Esophagus squamous epithelium (tissue), 5 donors: ENCODE data around the gene POGLUT2. TPM values are rescaled to one million over a fixed set of nuclear protein-coding genes. Genes with fewer than 3 reads are reported as not detected.
"Not testable (repeated sequence)": the region's sequence is repeated elsewhere in the genome, so short reads cannot be mapped to it uniquely, and the experiment has no call there.

ENCODE experiments used
- DNase-seq: peaks from one replicate; lab custom pipeline; 2025; lab: John Stamatoyannopoulos, UW
- H3K27ac ChIP-seq, 4 donors: fragments of 200-600 bp; sonication (generic); one replicate each; pipeline ENCODE4 v1.5.1; 2016 to 2019; ENCODE audit warnings: mild to moderate bottlenecking in 1 of 4
- H3K27me3 ChIP-seq, 4 donors: fragments of 200-600 bp; sonication (generic); 1 replicate in 3 of 4; 2 replicates in 1 of 4; pipeline versions ENCODE4 v1.5.1 to v1.6.0; 2017 to 2021; ENCODE audit warnings: antibody characterized with exemption in 1 of 4
- H3K36me3 ChIP-seq, 3 donors: fragments of 200-600 bp; sonication (generic); one replicate each; pipeline ENCODE4 v1.5.1; 2016 to 2019
- H3K4me1 ChIP-seq, 3 donors: fragments of 200-600 bp; sonication (generic); one replicate each; pipeline ENCODE4 v1.5.1; 2017 to 2019
- H3K4me3 ChIP-seq, 4 donors: fragments of 200-600 bp; sonication (generic); 1 replicate in 3 of 4; 2 replicates in 1 of 4; pipeline ENCODE4 v1.5.1; 2016 to 2019; ENCODE audit warnings: mild to moderate bottlenecking in 2 of 4, moderate library complexity in 1 of 4
- H3K9me3 ChIP-seq, 3 donors: fragments of 200-600 bp; sonication (generic); one replicate each; pipeline ENCODE4 v1.5.1; 2016 to 2019
- POLR2A ChIP-seq, 4 donors: fragments of 450-650 bp; IDR thresholded peaks; one replicate each; pipeline ENCODE4 v1.6.1; 2017; ENCODE audit warnings: antibody characterized with exemption in 4 of 4, mild to moderate bottlenecking in 4 of 4, moderate library complexity in 3 of 4
- WGBS, 2 donors: methylation state at CpG; one replicate each; pipeline ENCODE4 v1.1.5; 2018; 5-methylcytosine and 5-hydroxymethylcytosine counted together
- intact Hi-C: fragments of 100-400 bp; cut with DNase I; formaldehyde crosslinking; loops from one replicate; pipeline ENCODE4 v1.15.0; 2022
- total RNA-seq, 4 donors: library from RNA; depleted of rRNA; stranded (reverse); fragments of >200 nt; gene quantifications; one replicate each; pipeline ENCODE4 v1.1.0, GENCODE V29; 2016
- TF ChIP-seq, protein P1 (sequence below), 6 experiments: fragments of 450-650 bp in 4 of 6; fragments of 200-600 bp in 2 of 6; sonication (generic) in 2 of 6; IDR thresholded peaks; one replicate each; pipeline ENCODE4 v1.5.1; 2016 to 2019; ENCODE audit warnings: antibody characterized with exemption in 6 of 6, mild to moderate bottlenecking in 4 of 6, moderate library complexity in 4 of 6
- donor health status: DM: yes; HTN: yes; CAD: no.

Gene POGLUT2
- total RNA-seq, 4 donors from 2014 or later = 0.50 to 3.2 (median 1.8) TPM

DNA sequence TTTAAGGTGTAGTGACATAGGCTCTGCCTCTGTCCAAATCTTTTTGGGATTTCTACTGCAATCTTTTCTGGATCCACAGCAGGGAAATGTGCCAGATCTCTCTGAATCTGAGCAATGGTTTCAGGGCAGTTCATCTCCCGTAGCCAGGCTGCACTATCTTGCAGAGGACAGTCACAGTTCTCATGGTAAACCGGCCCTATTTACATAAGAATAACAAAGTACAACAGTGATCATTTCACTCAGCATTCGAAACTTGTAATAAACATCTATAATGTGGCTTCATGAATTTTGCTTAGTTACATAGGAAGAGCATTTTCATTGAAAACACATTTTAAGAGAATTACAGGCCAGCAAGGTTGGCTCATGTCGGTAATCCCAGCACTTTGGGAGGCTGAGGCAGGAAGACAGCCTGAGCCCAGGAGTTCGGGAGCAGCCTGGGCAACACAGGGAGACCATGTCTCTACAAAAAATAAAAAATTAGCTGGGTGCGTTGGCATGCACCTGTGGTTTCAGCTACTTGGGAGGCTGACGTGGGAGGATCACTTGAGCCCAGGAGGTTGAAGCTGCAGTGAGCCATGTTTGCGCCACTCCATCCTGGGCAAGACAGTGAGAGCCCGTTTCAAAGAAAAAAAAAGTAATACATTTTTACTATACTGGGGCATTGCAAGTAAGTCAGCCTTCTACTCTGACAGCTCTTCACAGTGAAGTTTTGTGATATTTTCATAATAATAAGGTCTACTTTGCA, 5.0 kb downstream of the POGLUT2 start:
- Histone ChIP-seq H3K36me3 (peaks cover 0 to 36% (median 0%) of the 10 kb centered on the region in 3 donors), H3K9me3 (no peaks in the 10 kb centered on the region), H3K27me3 (no peaks in the 10 kb centered on the region), H3K27ac (no peak overlapping the region), H3K4me3 (no peak overlapping the region), H3K4me1 (peaks cover 0 to 9% (median 0%) of the 10 kb centered on the region in 3 donors)
- no peak for DNase-seq
- 83 to 88% methylated on average over 8 to 9 of the region's 9 CpGs for WGBS, 2 donors
- intact Hi-C loops = no loop called here
- TF ChIP-seq, protein P1, sequence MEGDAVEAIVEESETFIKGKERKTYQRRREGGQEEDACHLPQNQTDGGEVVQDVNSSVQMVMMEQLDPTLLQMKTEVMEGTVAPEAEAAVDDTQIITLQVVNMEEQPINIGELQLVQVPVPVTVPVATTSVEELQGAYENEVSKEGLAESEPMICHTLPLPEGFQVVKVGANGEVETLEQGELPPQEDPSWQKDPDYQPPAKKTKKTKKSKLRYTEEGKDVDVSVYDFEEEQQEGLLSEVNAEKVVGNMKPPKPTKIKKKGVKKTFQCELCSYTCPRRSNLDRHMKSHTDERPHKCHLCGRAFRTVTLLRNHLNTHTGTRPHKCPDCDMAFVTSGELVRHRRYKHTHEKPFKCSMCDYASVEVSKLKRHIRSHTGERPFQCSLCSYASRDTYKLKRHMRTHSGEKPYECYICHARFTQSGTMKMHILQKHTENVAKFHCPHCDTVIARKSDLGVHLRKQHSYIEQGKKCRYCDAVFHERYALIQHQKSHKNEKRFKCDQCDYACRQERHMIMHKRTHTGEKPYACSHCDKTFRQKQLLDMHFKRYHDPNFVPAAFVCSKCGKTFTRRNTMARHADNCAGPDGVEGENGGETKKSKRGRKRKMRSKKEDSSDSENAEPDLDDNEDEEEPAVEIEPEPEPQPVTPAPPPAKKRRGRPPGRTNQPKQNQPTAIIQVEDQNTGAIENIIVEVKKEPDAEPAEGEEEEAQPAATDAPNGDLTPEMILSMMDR (IDR thresholded peaks at IDR 0.05) = no peak
- TF ChIP-seq POLR2A (IDR thresholded peaks at IDR 0.05) = no peak

DNA sequence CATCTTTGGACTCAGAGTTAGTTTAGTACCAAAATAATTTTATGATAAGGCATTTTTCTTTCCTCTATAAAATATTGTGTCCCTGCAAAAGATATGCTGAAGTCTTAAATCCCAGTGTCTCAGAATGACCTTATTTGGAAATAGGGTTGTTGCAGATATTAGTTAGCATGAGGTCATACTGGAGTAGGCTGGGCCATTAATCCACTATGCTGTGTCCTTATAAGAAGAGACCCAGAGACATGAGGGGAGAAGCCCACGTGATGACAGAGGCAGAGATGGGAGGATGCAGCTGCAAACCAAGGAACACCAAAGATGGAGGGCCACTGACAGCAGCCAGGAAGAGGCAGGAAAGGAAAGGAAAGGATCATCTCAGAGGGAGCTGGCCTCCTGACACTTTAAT, 6.4 kb downstream of the POGLUT2 start:
- no peak for DNase-seq
- 33 to 67% methylated on average over 1 of the region's 1 CpG for WGBS, 2 donors
- intact Hi-C loops = no loop called here
- no peaks in the 10 kb centered on the region for H3K27me3 ChIP-seq
- H3K9me3 ChIP-seq = no peaks in the 10 kb centered on the region
- H3K36me3 ChIP-seq = peaks cover 0 to 47% (median 0%) of the 10 kb centered on the region in 3 donors
- H3K4me3 ChIP-seq = no peak overlapping the region
- TF ChIP-seq, protein P1 (IDR thresholded peaks at IDR 0.05) = no peak
- TF ChIP-seq POLR2A (IDR thresholded peaks at IDR 0.05) = no peak
- no peaks in the 10 kb centered on the region for H3K4me1 ChIP-seq
- H3K27ac ChIP-seq = no peak overlapping the region

DNA sequence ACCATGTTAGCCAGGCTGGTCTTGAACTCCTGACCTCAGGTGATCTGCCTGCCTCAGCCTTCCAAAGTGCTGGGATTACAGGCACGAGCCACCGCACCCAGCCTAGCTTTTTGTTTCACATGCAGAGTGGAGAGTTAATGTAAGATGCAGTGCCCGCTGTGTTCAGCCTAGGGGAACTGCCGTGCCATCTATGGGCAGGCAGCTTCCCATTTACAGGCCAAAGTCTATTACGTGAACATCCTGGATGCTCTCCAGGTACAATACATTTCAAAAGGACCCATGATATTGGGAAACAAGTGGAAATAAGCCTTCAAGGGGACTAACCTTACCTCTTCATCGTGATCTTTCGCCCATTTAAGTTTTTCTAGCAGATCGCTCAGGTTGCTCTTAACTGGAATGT, 10.1 kb downstream of the POGLUT2 start:
- Histone ChIP-seq H3K4me1 (no peaks in the 10 kb centered on the region), H3K27me3 (no peaks in the 10 kb centered on the region), H3K9me3 (no peaks in the 10 kb centered on the region), H3K36me3 (peaks cover 0 to 70% (median 0%) of the 10 kb centered on the region in 3 donors), H3K27ac (no peak overlapping the region), H3K4me3 (no peak overlapping the region)
- intact Hi-C loops = no loop called here
- 95 to 99% methylated on average over 8 of the region's 8 CpGs for WGBS, 2 donors
- DNase-seq = no peak
- no peak for TF ChIP-seq POLR2A (IDR thresholded peaks at IDR 0.05)
- TF ChIP-seq, protein P1 (IDR thresholded peaks at IDR 0.05) = no peak

- TF ChIP-seq, protein P1 (IDR thresholded peaks at IDR 0.05) = no peak
- TF ChIP-seq POLR2A (IDR thresholded peaks at IDR 0.05) = no peak
- Histone ChIP-seq H3K9me3 (no peaks in the 10 kb centered on the region), H3K4me1 (no peaks in the 10 kb centered on the region), H3K4me3 (no peak overlapping the region), H3K27me3 (no peaks in the 10 kb centered on the region), H3K27ac (no peak overlapping the region), H3K36me3 (peaks cover 0 to 41% (median 0%) of the 10 kb centered on the region in 3 donors)
- intact Hi-C loops = no loop called here
- DNase-seq = no peak
- 80% methylated on average over 3 of the region's 3 CpGs for WGBS, 2 donors
Observed at GRCh38 chr13:102784483-102784882, 14.3 kb downstream of the POGLUT2 start.

DNA sequence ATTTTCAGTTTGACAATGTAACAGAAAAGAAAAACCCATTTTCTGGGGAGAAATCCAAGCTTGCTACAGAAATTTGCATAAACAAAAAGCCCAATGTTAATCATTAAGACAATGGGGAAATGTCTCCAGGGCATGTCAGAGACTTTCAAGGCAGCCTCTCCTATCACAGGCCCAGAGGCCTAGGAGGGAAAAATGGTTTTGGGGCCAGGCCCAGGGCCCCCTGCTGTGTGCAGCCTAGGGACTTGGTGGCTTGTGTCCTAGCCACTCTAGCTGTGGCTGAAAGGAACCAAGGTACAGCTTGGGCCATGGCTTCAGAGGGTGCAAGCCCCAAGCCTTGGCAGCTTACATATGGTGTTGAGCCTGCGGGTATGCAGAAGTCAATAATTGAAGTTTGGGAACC, 17.2 kb downstream of the POGLUT2 start:
- DNase-seq = no peak
- WGBS, 2 donors = 83 to 100% methylated on average over 1 of the region's 1 CpG
- TF ChIP-seq POLR2A (IDR thresholded peaks at IDR 0.05) = no peak
- TF ChIP-seq, protein P1 (IDR thresholded peaks at IDR 0.05) = no peak
- no peaks in the 10 kb centered on the region for H3K4me1 ChIP-seq
- H3K9me3 ChIP-seq = no peaks in the 10 kb centered on the region
- no peak overlapping the region for H3K27ac ChIP-seq
- H3K27me3 ChIP-seq = no peaks in the 10 kb centered on the region
- peaks cover 0 to 15% (median 0%) of the 10 kb centered on the region in 3 donors for H3K36me3 ChIP-seq
- intact Hi-C loops = no loop called here
- no peak overlapping the region for H3K4me3 ChIP-seq

- intact Hi-C loops, DNase-seq, H3K36me3 ChIP-seq, H3K27ac ChIP-seq, H3K4me1 ChIP-seq, H3K4me3 ChIP-seq, H3K27me3 ChIP-seq, H3K9me3 ChIP-seq: not testable (repeated sequence)
- WGBS, 2 donors = 83 to 93% methylated on average over 4 of the region's 4 CpGs
Observed at GRCh38 chr13:102780656-102781055, 18.1 kb downstream of the POGLUT2 start.
